WTC11 (cell line): ENCODE measurements around the gene PCGF3. TPM values are rescaled to one million over a fixed set of nuclear protein-coding genes. Genes with fewer than 3 reads are reported as not detected.

Experiments used
- ATF2 ChIP-seq: sonication (generic); formaldehyde crosslinking; IDR thresholded peaks from 2 replicates; pipeline ENCODE4 v1.8.1; 2022; ENCODE audit warnings: low read depth, missing genetic modification reagents, borderline replicate concordance
- ATF3 ChIP-seq: sonication (generic); formaldehyde crosslinking; conservative IDR thresholded peaks from 2 replicates; pipeline ENCODE4 v1.8.1; 2022; ENCODE audit warnings: mild to moderate bottlenecking, missing genetic modification reagents
- ATF6 ChIP-seq: sonication (generic); formaldehyde crosslinking; IDR thresholded peaks from 2 replicates; pipeline ENCODE4 v1.8.1; 2023; ENCODE audit warnings: mild to moderate bottlenecking, missing genetic modification reagents
- CBFB ChIP-seq: sonication (generic); formaldehyde crosslinking; IDR thresholded peaks from 2 replicates; pipeline ENCODE4 v1.8.1; 2022; ENCODE audit warnings: mild to moderate bottlenecking, low read depth, missing genetic modification reagents
- E2F5 ChIP-seq: sonication (generic); formaldehyde crosslinking; IDR thresholded peaks from 2 replicates; pipeline ENCODE4 v1.8.1; 2022; ENCODE audit warnings: mild to moderate bottlenecking, moderate library complexity, missing genetic modification reagents
- ERG ChIP-seq: fragments of 250-450 bp; sonication (Bioruptor Pico); IDR thresholded peaks from 2 replicates; pipeline ENCODE4 v1.8.0; 2021; ENCODE audit warnings: mild to moderate bottlenecking
- FOXJ3 ChIP-seq: sonication (generic); formaldehyde crosslinking; IDR thresholded peaks from 2 replicates; pipeline ENCODE4 v1.9.0; 2021; ENCODE audit warnings: missing genetic modification reagents, mild to moderate bottlenecking, borderline replicate concordance
- FOXP1 ChIP-seq: sonication (generic); formaldehyde crosslinking; IDR thresholded peaks from 2 replicates; pipeline ENCODE4 v1.8.0; 2022; ENCODE audit warnings: missing genetic modification reagents, mild to moderate bottlenecking, moderate library complexity, borderline replicate concordance
- GTF2I ChIP-seq: fragments of 250-450 bp; sonication (Bioruptor Pico); conservative IDR thresholded peaks from 2 replicates; pipeline ENCODE4 v1.4.0; 2021; ENCODE audit warnings: mild to moderate bottlenecking
- HMGA2 ChIP-seq: fragments of 250-450 bp; sonication (Bioruptor Pico); IDR thresholded peaks from 2 replicates; pipeline ENCODE4 v1.4.0; 2021; ENCODE audit warnings: mild to moderate bottlenecking, moderate library complexity
- JUN ChIP-seq: sonication (generic); formaldehyde crosslinking; IDR thresholded peaks from 2 replicates; pipeline ENCODE4 v1.8.0; 2023; ENCODE audit warnings: mild to moderate bottlenecking, missing genetic modification reagents
- MXD4 ChIP-seq: fragments of 250-450 bp; sonication (Bioruptor Pico); IDR thresholded peaks from 2 replicates; pipeline ENCODE4 v1.8.0; 2021; ENCODE audit warnings: mild to moderate bottlenecking, moderate library complexity, borderline replicate concordance
- MYBL2 ChIP-seq: sonication (generic); formaldehyde crosslinking; IDR thresholded peaks from 2 replicates; pipeline ENCODE4 v1.8.1; 2023; ENCODE audit warnings: mild to moderate bottlenecking, moderate library complexity, missing genetic modification reagents
- NFATC4 ChIP-seq: fragments of 250-450 bp; sonication (Bioruptor Pico); IDR thresholded peaks from 2 replicates; pipeline ENCODE4 v1.9.0; 2021; ENCODE audit warnings: mild to moderate bottlenecking
- NFE2L1 ChIP-seq: sonication (generic); formaldehyde crosslinking; IDR thresholded peaks from 2 replicates; pipeline ENCODE4 v1.8.1; 2023; ENCODE audit warnings: missing genetic modification reagents
- NR1H2 ChIP-seq: sonication (generic); formaldehyde crosslinking; IDR thresholded peaks from 2 replicates; pipeline ENCODE4 v1.9.0; 2021; ENCODE audit warnings: mild to moderate bottlenecking, moderate library complexity, missing genetic modification reagents
- NR2C2 ChIP-seq: sonication (generic); formaldehyde crosslinking; IDR thresholded peaks from 2 replicates; pipeline ENCODE4 v1.8.0; 2022; ENCODE audit warnings: mild to moderate bottlenecking, missing genetic modification reagents
- OVOL2 ChIP-seq: fragments of 250-450 bp; sonication (Bioruptor Pico); IDR thresholded peaks from 2 replicates; pipeline ENCODE4 v1.9.0; 2021; ENCODE audit warnings: mild to moderate bottlenecking, borderline replicate concordance
- RELA ChIP-seq: sonication (generic); formaldehyde crosslinking; IDR thresholded peaks from 2 replicates; pipeline ENCODE4 v1.8.1; 2022; ENCODE audit warnings: missing genetic modification reagents, mild to moderate bottlenecking, borderline replicate concordance
- STAT6 ChIP-seq: sonication (generic); formaldehyde crosslinking; conservative IDR thresholded peaks from 2 replicates; pipeline ENCODE4 v1.8.1; 2023; ENCODE audit warnings: mild to moderate bottlenecking, low read depth, missing genetic modification reagents, moderate library complexity
- TEAD1 ChIP-seq: sonication (generic); formaldehyde crosslinking; IDR thresholded peaks from 2 replicates; pipeline ENCODE4 v1.8.0; 2022; ENCODE audit warnings: mild to moderate bottlenecking, missing genetic modification reagents
- ZBTB21 ChIP-seq: sonication (generic); formaldehyde crosslinking; IDR thresholded peaks from 2 replicates; pipeline ENCODE4 v1.8.1; 2023; ENCODE audit warnings: mild to moderate bottlenecking, missing genetic modification reagents, borderline replicate concordance
- ZNF138 ChIP-seq: sonication (generic); formaldehyde crosslinking; conservative IDR thresholded peaks from 2 replicates; pipeline ENCODE4 v1.8.1; 2022; ENCODE audit warnings: mild to moderate bottlenecking, moderate library complexity, missing genetic modification reagents
- ZNF317 ChIP-seq: sonication (generic); formaldehyde crosslinking; IDR thresholded peaks from 2 replicates; pipeline ENCODE4 v1.8.1; 2023; ENCODE audit warnings: low read depth, mild to moderate bottlenecking, moderate library complexity, missing genetic modification reagents, borderline replicate concordance
- ZNF416 ChIP-seq: fragments of 250-450 bp; sonication (Bioruptor Pico); IDR thresholded peaks from 2 replicates; pipeline ENCODE4 v1.9.0; 2021; ENCODE audit warnings: mild to moderate bottlenecking, inconsistent platforms
- ZNF425 ChIP-seq: fragments of 250-450 bp; sonication (Bioruptor Pico); conservative IDR thresholded peaks from 2 replicates; pipeline ENCODE4 v1.9.0; 2021; ENCODE audit warnings: mild to moderate bottlenecking
- ZNF512 ChIP-seq: sonication (generic); formaldehyde crosslinking; IDR thresholded peaks from 2 replicates; pipeline ENCODE4 v1.8.1; 2022; ENCODE audit warnings: missing genetic modification reagents, borderline replicate concordance
- total RNA-seq: library from RNA; stranded (reverse); gene quantifications from 3 replicates; pipeline ENCODE4 v1.2.3, GENCODE V29; 2021

PCGF3 gene
- total RNA-seq, 1 experiment from 2014 or later, result 65.7 TPM

- no peak for TF ChIP-seq STAT6 (CRISPR knock-in tag)
- 0 out of 2 replicates have a peak, but pooled peaks have one; percentile 87 for TF ChIP-seq JUN (CRISPR knock-in tag)
- TF ChIP-seq NR1H2, result no peak
- TF ChIP-seq ATF2 (CRISPR knock-in tag), result no peak
- no peak for TF ChIP-seq CBFB (CRISPR knock-in tag)
- no peak for TF ChIP-seq ZBTB21 (CRISPR knock-in tag)
- no peak for TF ChIP-seq MXD4 (CRISPR knock-in tag)
- TF ChIP-seq NR2C2 (CRISPR knock-in tag), result no peak
- no peak for TF ChIP-seq OVOL2 (CRISPR knock-in tag)
- no peak for TF ChIP-seq ATF6 (CRISPR knock-in tag)
- no peak for TF ChIP-seq ZNF138 (CRISPR knock-in tag)
- no peak for TF ChIP-seq ZNF425 (CRISPR knock-in tag)
- no peak for TF ChIP-seq E2F5
- no peak for TF ChIP-seq ZNF317 (CRISPR knock-in tag)
- no peak for TF ChIP-seq NFE2L1 (CRISPR knock-in tag)
- no peak for TF ChIP-seq NFATC4 (CRISPR knock-in tag)
- TF ChIP-seq ATF3, result no peak
- no peak for TF ChIP-seq ZNF512
- no peak for TF ChIP-seq HMGA2 (CRISPR knock-in tag)
- TF ChIP-seq FOXJ3 (CRISPR knock-in tag), result no peak
- no peak for TF ChIP-seq GTF2I (CRISPR knock-in tag)
- peak; percentile 77; the same call in 1 of the 2 replicates for TF ChIP-seq ZNF416 (CRISPR knock-in tag)
- TF ChIP-seq FOXP1, result peak; percentile 76; the same call in 1 of the 2 replicates
- no peak for TF ChIP-seq ERG (CRISPR knock-in tag)
- TF ChIP-seq RELA, result no peak
- peak; percentile 65; the same call in 1 of the 2 replicates for TF ChIP-seq MYBL2 (CRISPR knock-in tag)
- peak; percentile 72; the same call in 1 of the 2 replicates for TF ChIP-seq TEAD1 (CRISPR knock-in tag)
These were observed 76.0 kb downstream of the PCGF3 start (continued) for GRCh38 chr4:781493-782216.
